Ecto neural progenitor cell (in vitro differentiated cells): ENCODE measurements around the gene OBSCN.

Source experiments
- DNase-seq: peaks from one replicate; pipeline ENCODE4 v3.0.0-alpha.2; 2018; ENCODE audit warnings: low spot score

OBSCN gene

GRCh38 chr1:228279011-228279721 is 71.3 kb downstream of the OBSCN start:
- DNase-seq, result peak; percentile 43

DNA sequence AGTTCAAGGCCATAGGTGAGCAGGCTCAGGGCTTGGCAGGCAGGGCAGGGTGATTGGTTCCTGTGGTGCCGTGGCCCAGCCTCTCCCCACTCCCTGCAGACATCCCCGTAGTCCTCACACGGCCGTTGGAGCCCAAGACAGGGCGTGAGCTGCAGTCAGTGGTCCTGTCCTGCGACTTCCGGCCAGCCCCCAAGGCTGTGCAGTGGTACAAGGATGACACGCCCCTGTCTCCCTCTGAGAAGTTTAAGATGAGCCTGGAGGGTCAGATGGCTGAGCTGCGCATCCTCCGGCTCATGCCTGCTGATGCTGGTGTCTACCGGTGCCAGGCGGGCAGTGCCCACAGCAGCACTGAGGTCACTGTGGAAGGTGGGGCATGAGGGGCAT is 71.9 kb downstream of the OBSCN start:
- DNase-seq, result peak; percentile 34

- DNase-seq, result peak; percentile 35
These were observed 72.5 kb downstream of the OBSCN start for GRCh38 chr1:228280106-228280901.

DNA sequence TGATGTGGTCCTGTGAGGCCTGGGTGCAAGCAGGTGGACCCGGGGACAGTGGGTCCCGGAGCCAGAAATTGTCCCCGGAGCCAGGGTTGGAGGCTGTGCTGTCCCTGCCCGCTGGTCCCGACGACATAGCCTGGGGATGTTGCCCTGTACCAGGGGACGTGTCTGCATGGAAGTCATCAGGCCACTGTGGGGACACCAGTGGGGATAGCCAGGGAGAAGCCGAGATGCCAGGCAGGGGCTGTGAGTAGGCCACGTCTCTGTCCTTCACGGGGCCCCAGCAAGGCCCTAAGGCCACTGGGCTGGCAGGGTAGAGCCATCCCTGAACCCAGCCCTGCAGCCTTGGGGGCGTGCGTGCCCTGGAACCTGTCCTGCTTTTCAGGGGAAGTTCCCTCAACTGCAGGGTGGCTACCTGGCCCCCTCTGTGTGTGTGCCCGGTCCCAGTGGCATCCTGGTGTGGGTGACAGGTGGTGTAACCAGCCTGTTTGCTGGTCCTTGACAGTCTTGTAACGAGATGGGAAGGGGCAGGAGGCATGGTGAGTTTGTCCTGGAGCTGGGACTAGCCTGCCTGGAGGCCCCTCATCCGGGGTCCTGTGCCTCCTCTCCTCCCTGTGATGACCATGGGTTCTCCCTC is 73.2 kb downstream of the OBSCN start:
- DNase-seq, result peak; percentile 34

GRCh38 chr1:228281631-228282328 is 73.9 kb downstream of the OBSCN start:
- peak; percentile 37 for DNase-seq

- DNase-seq, result no peak
These were observed 74.6 kb downstream of the OBSCN start for GRCh38 chr1:228282329-228283042.

- peak; percentile 45 for DNase-seq
These were observed 75.2 kb downstream of the OBSCN start for GRCh38 chr1:228283043-228283371.

GRCh38 chr1:228283476-228284147 is 75.8 kb downstream of the OBSCN start:
- no peak for DNase-seq

- DNase-seq, result no peak
These were observed 76.3 kb downstream of the OBSCN start for GRCh38 chr1:228284148-228284495.

DNA sequence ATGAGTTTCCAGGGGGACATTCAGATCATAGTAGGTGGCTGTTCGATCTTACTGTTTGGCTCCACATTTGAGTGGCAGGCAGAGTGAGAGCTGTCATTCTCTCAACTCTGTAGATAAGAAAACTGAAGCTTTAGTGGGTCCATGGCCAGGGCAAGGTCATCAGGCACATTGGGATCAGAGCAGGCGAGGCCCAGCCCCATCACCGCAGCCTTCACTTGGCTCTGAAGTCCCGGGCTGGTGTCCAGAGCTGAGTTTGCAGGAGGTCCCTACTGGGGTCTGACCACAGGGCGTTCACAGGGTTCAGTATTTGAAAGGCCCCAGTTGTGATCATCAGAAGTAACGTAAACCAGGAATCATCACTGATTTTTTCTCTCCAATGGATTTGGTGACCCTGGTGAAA is 76.7 kb downstream of the OBSCN start:
- DNase-seq, result no peak

GRCh38 chr1:228285661-228286504 is 78.0 kb downstream of the OBSCN start:
- no peak for DNase-seq

GRCh38 chr1:228286505-228287417 is 78.9 kb downstream of the OBSCN start:
- no peak for DNase-seq

DNA sequence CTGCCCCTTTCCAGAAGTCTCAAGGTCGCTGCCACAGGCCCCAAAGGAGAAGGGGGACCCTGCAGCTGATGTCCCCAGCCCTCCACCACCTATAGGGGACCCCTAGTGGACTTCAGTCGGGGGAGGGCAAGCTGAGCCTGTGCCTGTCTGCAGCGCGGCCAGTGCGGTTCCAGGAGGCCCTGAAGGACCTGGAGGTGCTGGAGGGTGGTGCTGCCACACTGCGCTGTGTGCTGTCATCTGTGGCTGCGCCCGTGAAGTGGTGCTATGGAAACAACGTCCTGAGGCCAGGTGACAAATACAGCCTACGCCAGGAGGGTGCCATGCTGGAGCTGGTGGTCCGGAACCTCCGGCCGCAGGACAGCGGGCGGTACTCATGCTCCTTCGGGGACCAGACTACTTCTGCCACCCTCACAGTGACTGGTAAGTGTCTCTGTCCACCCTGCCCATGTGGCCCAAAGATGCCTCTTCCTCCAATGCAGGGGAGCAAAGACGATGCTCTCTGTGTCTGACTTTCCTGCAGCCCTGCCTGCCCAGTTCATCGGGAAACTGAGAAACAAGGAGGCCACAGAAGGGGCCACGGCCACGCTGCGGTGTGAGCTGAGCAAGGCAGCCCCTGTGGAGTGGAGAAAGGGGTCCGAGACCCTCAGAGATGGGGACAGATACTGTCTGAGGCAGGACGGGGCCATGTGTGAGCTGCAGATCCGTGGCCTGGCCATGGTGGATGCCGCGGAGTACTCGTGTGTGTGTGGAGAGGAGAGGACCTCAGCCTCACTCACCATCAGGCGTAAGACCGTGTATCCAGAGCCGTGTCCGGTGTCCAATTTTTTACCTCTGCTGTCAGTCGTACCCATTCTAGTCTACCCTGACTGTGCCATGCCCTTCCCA is 79.9 kb downstream of the OBSCN start:
- no peak for DNase-seq

DNA sequence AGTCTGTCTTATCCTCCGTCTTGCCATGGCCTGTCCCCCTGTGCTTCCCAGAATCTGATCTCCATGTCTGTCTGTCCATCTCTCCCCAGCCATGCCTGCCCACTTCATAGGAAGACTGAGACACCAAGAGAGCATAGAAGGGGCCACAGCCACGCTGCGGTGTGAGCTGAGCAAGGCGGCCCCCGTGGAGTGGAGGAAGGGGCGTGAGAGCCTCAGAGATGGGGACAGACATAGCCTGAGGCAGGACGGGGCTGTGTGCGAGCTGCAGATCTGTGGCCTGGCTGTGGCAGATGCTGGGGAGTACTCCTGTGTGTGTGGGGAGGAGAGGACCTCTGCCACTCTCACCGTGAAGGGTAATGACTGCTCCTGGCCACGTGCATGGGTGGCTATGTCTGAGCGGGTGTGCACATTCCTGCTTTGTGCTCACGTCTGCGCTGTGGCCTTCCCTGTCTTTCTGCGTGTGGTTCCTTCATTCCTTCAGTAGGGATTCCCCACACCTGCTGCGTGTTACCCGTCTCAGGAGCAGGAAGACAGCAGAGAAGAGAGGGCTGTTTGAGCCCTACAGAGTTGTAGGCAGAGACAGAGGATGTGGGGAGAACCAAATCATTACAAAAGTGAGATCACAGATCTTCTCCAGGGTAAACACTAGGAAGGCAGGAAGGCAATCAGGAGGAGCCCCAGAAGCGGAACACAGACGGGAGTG is 80.8 kb downstream of the OBSCN start:
- DNase-seq, result no peak

DNA sequence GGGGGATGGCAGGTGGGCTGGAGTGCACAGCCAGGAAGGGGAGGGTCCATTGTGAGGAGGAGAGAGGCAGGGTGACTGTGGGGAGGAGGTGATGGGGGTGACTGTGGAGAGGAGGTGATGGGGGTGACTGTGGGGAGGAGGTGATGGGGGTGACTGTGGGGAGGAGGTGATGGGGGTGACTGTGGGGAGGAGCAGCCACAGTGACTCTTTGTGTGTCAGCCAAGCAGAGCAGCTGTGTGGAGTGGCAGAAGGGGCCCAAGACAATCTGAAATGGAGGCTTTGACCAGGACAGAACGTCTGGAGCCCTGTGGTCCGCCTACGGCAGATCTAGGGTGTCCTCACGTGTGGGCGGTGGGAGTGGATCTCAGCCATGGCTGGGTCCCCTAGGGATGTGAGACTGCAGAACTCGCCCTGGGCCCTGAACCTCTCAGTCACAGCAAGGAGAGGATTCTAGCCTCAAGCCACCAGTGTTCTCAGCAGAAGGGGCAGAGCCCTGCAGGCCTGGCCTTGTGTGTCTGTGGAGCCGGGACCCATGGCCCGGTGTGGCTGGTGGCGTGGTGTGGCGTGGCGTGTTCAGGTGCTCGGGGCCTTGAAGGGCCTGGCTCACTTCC is 81.5 kb downstream of the OBSCN start:
- DNase-seq, result no peak

DNA sequence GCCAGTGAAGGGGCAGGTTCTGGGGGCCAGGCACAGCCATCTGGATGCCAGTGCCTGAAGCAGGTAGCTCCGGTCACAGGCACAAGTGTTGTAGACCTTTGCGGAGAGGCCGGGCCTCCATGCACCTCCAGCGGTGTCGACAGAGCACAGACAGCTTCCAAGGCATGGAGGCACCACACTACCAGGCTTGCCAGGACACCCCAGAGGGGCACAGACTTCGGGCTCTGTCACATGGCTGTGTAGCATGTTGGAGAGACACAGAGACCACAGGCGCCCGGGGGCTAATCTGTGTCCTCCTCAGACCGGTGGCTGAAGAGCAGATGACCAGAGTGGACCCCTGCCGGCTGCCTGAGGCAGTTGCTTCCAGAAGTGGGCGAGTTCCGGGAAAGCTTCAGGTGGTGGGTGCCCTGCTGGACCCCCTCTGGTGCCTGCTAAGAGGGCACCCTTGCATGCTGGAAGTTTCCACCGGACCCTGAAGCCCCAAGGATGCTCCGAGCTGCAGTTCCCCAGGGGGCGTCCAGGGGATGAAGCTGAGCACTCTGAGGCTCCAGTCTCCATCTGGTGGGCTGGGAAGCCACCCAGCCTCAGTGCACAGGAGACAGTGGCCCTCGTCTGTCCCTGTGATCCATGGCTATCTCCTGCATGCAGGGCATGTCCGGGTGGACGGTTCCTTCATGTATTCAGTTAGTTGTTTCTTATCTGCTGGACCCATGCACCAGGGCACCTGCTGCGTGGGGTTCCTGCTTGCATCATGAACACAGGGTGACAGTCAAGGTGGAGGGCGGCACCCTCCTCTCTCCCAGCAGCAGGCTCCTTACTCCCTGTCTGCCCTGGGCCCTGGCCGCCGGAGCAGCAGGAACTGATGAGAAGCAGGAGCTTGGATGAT is 82.4 kb downstream of the OBSCN start:
- no peak for DNase-seq
